H1 (cell line): ENCODE measurements around the gene C2CD5. TPM values are rescaled to one million over a fixed set of nuclear protein-coding genes. Genes with fewer than 3 reads are reported as not detected.

ENCODE experiments used
- USF2 ChIP-seq: IDR thresholded peaks from 2 replicates; pipeline ENCODE4 v1.6.1; 2011; ENCODE audit warnings: low read length, improper control_type of control experiment
- polyA plus RNA-seq, 7 experiments: library from polyadenylated mRNA; depleted of rRNA in 3 of 7; stranded (reverse) in 5 of 7; unstranded in 2 of 7; fragments of >200 nt in 5 of 7; fragments of 200-250 nt in 2 of 7; gene quantifications; 1 replicate in 5 of 7; 2 replicates in 1 of 7; 4 replicates in 1 of 7; pipeline versions ENCODE4 v1.2.1 to v1.2.3, GENCODE V29; 2011 to 2013; ENCODE audit warnings: missing spikeins in 2 of 7, mixed read lengths in 2 of 7
- total RNA-seq: library from RNA; stranded (reverse); fragmentation: NEBNext Ultra II Directional; extraction: Animal tissue kit (Norgen Biotek cat#: 25700); gene quantifications from 2 replicates; pipeline ENCODE4 v1.2.1, GENCODE V29; 2021

C2CD5 gene
- total and polyA plus RNA-seq, 2 of the 8 experiments (the other 6 are each of a cell fraction or from before 2014, with no cell fraction given), result 21.9 to 45.9 TPM

GRCh38 chr12:22573181-22573580 is 28.8 kb upstream of the C2CD5 start (continued):
- TF ChIP-seq USF2, result no peak
